Measurements from ENCODE around the gene CCRL2. TPM values are rescaled to one million over a fixed set of nuclear protein-coding genes. Genes with fewer than 3 reads are reported as not detected.
"Not testable (repeated sequence)": the region's sequence is repeated elsewhere in the genome, so short reads cannot be mapped to it uniquely, and the experiment has no call there.

CCRL2 gene
- total and polyA plus RNA-seq, 9 of the 15 experiments (the other 6 are each of a cell fraction or from before 2014, with no cell fraction given): 3.4 to 5.7 (median 4.0) TPM

DNA sequence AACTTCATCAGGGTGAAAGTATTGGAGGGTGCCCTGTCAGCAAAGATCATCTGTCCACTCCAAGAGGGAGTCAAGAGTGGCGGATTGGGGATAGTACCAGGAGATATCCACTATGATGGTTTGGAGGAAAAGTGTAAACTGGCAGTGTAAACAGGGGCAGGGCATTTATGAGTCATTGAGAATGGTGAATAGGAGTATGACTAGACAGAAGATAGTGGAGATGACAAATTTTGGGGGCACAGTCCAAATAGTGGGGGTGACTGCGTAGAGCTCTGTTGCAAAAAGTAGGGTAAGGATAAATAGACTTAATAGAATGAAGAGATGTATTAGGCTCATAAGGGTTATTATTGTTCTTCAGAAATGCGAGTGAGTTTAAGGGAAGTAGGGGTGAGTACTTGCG lies 18.2 kb upstream of the CCRL2 start:
- ATAC-seq; H3K9me1 ChIP-seq (ENCODE audit: control insufficient read depth, insufficient read depth, low read length); H3K79me2 ChIP-seq (ENCODE audit: control insufficient read depth, insufficient read depth, low read length); H3K36me3 ChIP-seq (ENCODE audit: control insufficient read depth, insufficient read depth, low read length); CTCF ChIA-PET (ENCODE audit: low intra/inter-chr PET ratio); in situ Hi-C loops (cut with MboI); DNase-seq (ENCODE audit: extremely low read depth in 1 of 4, low spot score in 3 of 4); H3K4me3 ChIP-seq; H3K27ac ChIP-seq (ENCODE audit: extremely low read depth, low read depth, low read length); BruUV-seq (replicated peaks); H4K20me1 ChIP-seq (replicated peaks; ENCODE audit: control insufficient read depth, insufficient read depth, low read length); intact Hi-C loops (cut with micrococcal nuclease); POLR2A ChIA-PET; H3K9me3 ChIP-seq (replicated peaks; ENCODE audit: control insufficient read depth, insufficient read depth, low read depth, low read length); FAIRE-seq; H3K9ac ChIP-seq (ENCODE audit: insufficient read depth in 1 of 2, low read depth in 2 of 2, low read length in 2 of 2); H3K27me3 ChIP-seq (ENCODE audit: control insufficient read depth in 2 of 2, insufficient read depth in 2 of 2, low read length in 2 of 2); H2AFZ ChIP-seq (ENCODE audit: low read depth, low read length); H3K4me2 ChIP-seq (ENCODE audit: insufficient read depth, low read length): not testable (repeated sequence)
- peak; percentile 70 for TF ChIP-seq FOSL1 (tag; conservative IDR thresholded peaks at IDR 0.05)
- TF ChIP-seq, protein P1, sequence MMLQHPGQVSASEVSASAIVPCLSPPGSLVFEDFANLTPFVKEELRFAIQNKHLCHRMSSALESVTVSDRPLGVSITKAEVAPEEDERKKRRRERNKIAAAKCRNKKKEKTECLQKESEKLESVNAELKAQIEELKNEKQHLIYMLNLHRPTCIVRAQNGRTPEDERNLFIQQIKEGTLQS (IDR thresholded peaks at IDR 0.05): peak; percentile 47
- TF ChIP-seq, protein P1 (CRISPR knock-in tag; conservative IDR thresholded peaks at IDR 0.05): not testable (repeated sequence)
- 15% methylated on average over 4 of the region's 4 CpGs for WGBS (ENCODE audit: insufficient coverage, low coverage, missing lambda C conversion rate)
- H3K4me1 ChIP-seq (replicated peaks in 1 of 2; ENCODE audit: control insufficient read depth in 2 of 2, insufficient read depth in 2 of 2, low read length in 2 of 2): peaks cover 0 to 24% of the 10 kb centered on the region in 2 experiments; a peak in 4 of 5 replicates

GRCh38 chr3:46389306-46389705 lies 17.8 kb upstream of the CCRL2 start:
- no peak for FAIRE-seq
- no peaks in the 10 kb centered on the region for H4K20me1 ChIP-seq (replicated peaks; ENCODE audit: control insufficient read depth, insufficient read depth, low read length)
- intact Hi-C loops (cut with micrococcal nuclease) (no loop called here), in situ Hi-C loops (cut with MboI) (no loop called here)
- H3K27ac ChIP-seq (ENCODE audit: extremely low read depth, low read depth, low read length): no peak overlapping the region
- WGBS (ENCODE audit: insufficient coverage, low coverage, missing lambda C conversion rate): 10% methylated on average over 6 of the region's 6 CpGs
- no peaks in the 10 kb centered on the region for H3K9me3 ChIP-seq (replicated peaks; ENCODE audit: control insufficient read depth, insufficient read depth, low read depth, low read length)
- ChIA-PET POLR2A (interaction anchor here (0.6 to 0.9 kb wide), 3 partner anchors 18 to 881 kb away, joined by 3 read pairs; partner anchors contain the start of genes CCR5AS and CCRL2), CTCF (ENCODE audit: low intra/inter-chr PET ratio) (no interaction called here)
- DNase-seq (ENCODE audit: extremely low read depth in 1 of 4, low spot score in 3 of 4): no peak
- H3K9me1 ChIP-seq (ENCODE audit: control insufficient read depth, insufficient read depth, low read length): no peaks in the 10 kb centered on the region
- H3K4me3 ChIP-seq: no peak overlapping the region
- H3K9ac ChIP-seq (ENCODE audit: insufficient read depth in 1 of 2, low read depth in 2 of 2, low read length in 2 of 2): no peak overlapping the region
- no peak overlapping the region for H2AFZ ChIP-seq (ENCODE audit: low read depth, low read length)
- no peaks in the 10 kb centered on the region for H3K79me2 ChIP-seq (ENCODE audit: control insufficient read depth, insufficient read depth, low read length)
- no TSS peak for BruUV-seq (replicated peaks)
- H3K4me1 ChIP-seq (replicated peaks in 1 of 2; ENCODE audit: control insufficient read depth in 2 of 2, insufficient read depth in 2 of 2, low read length in 2 of 2): peaks cover 0 to 25% of the 10 kb centered on the region in 2 experiments; a peak in 4 of 5 replicates
- no peaks in the 10 kb centered on the region for H3K36me3 ChIP-seq (ENCODE audit: control insufficient read depth, insufficient read depth, low read length)
- no peak for ATAC-seq
- H3K4me2 ChIP-seq (ENCODE audit: insufficient read depth, low read length): no peak overlapping the region
- peaks cover 2 to 9% of the 10 kb centered on the region in 2 experiments; a peak in 2 of 5 replicates for H3K27me3 ChIP-seq (ENCODE audit: control insufficient read depth in 2 of 2, insufficient read depth in 2 of 2, low read length in 2 of 2)
- TF ChIP-seq ZNF395 (CRISPR knock-in tag; IDR thresholded peaks at IDR 0.05) (no peak), SMAD4 (CRISPR knock-in tag; conservative IDR thresholded peaks at IDR 0.05) (peak; percentile 36; the same call in 1 of the 2 replicates), ZNF146 (CRISPR knock-in tag; IDR thresholded peaks at IDR 0.05; ENCODE audit: unreplicated experiment) (no peak), ZBTB12 (CRISPR knock-in tag; IDR thresholded peaks at IDR 0.05) (no peak), CHCHD3 (CRISPR knock-in tag; IDR thresholded peaks at IDR 0.05) (no peak), GMEB1 (CRISPR knock-in tag; IDR thresholded peaks at IDR 0.05) (no peak)
